AG04450 (cell line): ENCODE results near the gene SLPI. TPM values are rescaled to one million over a fixed set of nuclear protein-coding genes. Genes with fewer than 3 reads are reported as not detected.

Experiments used
- CTCF ChIA-PET: fragments of 300-600, 350-600 bp; formaldehyde crosslinking; extraction: SDS; loops from one replicate; lab custom pipeline; 2022; ENCODE audit warnings: antibody characterized with exemption, inconsistent platforms; lab: Charles Lee
- POLR2A ChIA-PET: fragments of 350-600 bp; formaldehyde crosslinking; extraction: SDS; loops from one replicate; lab custom pipeline; 2021; ENCODE audit warnings: antibody characterized with exemption, inconsistent platforms; lab: Yijun Ruan, JAX
- DNase-seq: peaks from one replicate; pipeline ENCODE4 v3.0.0-alpha.2; 2011; ENCODE audit warnings: low read depth, low spot score
- H3K27ac ChIP-seq: one replicate; pipeline ENCODE4 v1.5.1; 2012; ENCODE audit warnings: low read depth, low read length, control low read depth
- H3K27me3 ChIP-seq: one replicate; pipeline ENCODE4 v1.6.0; 2012; ENCODE audit warnings: low read length; ENCODE audit not compliant: control insufficient read depth, insufficient read depth
- H3K4me3 ChIP-seq: 2 replicates; pipeline ENCODE4 v1.5.1; 2011; ENCODE audit warnings: mild to moderate bottlenecking, low read depth, low read length, control low read depth
- H3K9me3 ChIP-seq: 2 replicates; pipeline ENCODE4 v1.5.1; 2012; ENCODE audit warnings: low read length; ENCODE audit not compliant: control insufficient read depth, insufficient read depth
- polyA plus RNA-seq: library from polyadenylated mRNA; depleted of rRNA; stranded (reverse); fragments of >200 nt; gene quantifications from 2 replicates; pipeline ENCODE4 v1.2.3, GENCODE V29; 2011
- TF ChIP-seq, protein P1 (sequence below): IDR thresholded peaks from 2 replicates; pipeline ENCODE4 v1.5.1; 2011; ENCODE audit warnings: low read depth, low read length, control low read depth, inconsistent platforms

SLPI gene
- polyA plus RNA-seq, 1 experiment, result not detected

DNA sequence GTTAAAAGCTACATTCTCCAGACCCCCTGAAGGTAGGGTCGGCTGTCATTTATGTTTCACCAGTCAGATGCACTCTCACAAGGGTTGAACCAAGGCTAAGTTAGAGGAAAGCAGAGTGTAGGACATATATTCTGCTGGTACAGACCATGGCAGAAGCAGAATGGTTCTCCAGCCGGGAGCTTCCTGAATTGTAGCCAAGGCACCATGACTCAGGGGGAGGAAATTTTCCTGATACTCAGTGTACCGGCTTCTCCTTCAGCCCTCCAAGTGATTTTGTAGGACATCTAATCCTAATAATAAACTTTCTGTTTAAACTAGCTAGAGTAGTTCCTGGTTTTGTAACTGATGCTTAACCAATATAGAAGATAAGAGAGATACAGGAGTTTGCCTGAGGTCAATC lies 14.2 kb upstream of the SLPI start:
- TF ChIP-seq, protein P1, sequence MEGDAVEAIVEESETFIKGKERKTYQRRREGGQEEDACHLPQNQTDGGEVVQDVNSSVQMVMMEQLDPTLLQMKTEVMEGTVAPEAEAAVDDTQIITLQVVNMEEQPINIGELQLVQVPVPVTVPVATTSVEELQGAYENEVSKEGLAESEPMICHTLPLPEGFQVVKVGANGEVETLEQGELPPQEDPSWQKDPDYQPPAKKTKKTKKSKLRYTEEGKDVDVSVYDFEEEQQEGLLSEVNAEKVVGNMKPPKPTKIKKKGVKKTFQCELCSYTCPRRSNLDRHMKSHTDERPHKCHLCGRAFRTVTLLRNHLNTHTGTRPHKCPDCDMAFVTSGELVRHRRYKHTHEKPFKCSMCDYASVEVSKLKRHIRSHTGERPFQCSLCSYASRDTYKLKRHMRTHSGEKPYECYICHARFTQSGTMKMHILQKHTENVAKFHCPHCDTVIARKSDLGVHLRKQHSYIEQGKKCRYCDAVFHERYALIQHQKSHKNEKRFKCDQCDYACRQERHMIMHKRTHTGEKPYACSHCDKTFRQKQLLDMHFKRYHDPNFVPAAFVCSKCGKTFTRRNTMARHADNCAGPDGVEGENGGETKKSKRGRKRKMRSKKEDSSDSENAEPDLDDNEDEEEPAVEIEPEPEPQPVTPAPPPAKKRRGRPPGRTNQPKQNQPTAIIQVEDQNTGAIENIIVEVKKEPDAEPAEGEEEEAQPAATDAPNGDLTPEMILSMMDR, result no peak
- H3K27ac ChIP-seq, result no peak overlapping the region
- no peaks in the 10 kb centered on the region for H3K9me3 ChIP-seq
- H3K27me3 ChIP-seq, result peaks cover 8% of the 10 kb centered on the region
- no peak for DNase-seq
- CTCF ChIA-PET, result interaction anchor here (0.5 to 2.2 kb wide), 4 partner anchors 22 to 1413 kb away, joined by 3 to 7 read pairs (median 4); no protein-coding TSS in a partner anchor
- H3K4me3 ChIP-seq, result no peak overlapping the region
- POLR2A ChIA-PET, result no interaction called here

DNA sequence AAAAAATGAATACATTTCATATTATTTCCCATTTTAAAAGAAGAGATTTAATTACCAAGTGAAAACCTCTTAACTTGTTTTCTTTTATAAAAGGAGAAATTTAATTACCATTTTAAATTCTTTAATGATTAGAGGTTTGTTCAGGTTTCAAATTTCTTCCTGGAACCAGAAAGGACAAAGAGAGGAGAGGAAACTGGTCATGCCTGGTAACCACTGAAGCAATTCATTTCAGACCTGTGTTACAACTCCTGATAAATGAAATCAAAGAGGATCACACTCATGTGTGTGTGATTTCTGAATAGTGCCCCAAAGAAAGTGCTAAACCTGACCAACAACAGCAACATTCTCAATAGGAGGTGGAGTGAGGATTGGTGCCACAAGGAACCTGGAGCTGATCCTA lies 12.6 kb upstream of the SLPI start:
- CTCF ChIA-PET, result no interaction called here

DNA sequence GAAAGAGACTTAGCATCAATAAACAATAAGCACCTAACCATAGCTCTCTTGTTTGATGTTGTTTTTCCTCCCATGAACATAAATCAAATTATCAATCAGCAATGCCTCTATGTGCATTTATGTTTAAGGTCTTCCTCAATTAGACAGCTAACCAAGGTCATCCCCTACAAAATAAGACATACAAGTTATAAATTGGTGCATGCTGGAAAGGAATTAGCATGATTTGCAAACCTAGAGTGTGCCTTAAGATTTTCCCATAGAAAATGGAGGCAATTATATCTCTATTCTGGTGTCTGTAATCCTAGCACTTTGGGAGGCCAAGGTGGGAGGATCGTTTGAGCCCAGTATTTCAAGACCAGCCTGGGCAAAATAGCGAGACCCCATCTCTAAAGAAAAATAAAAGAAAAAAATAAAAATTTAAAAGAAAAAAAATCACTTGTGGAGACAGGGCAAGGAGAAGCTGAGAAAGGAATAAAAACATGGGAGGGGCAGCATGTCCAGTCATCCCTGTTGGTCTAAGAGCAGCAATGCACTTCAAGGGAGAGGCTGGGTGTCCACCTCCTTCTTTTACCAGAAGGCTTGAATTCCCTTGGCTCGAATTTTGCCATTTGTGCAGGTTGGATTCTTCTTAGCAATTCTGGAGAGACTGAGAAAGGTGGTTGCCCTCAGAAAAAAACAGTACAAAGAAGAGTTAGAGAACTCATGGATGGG lies 9.3 kb upstream of the SLPI start:
- Histone ChIP-seq H3K27ac (no peak overlapping the region), H3K9me3 (no peaks in the 10 kb centered on the region), H3K4me3 (no peak overlapping the region), H3K27me3 (peaks cover 8% of the 10 kb centered on the region)
- DNase-seq, result no peak
- ChIA-PET POLR2A (no interaction called here), CTCF (no interaction called here)
- TF ChIP-seq, protein P1, result no peak

More for the DNA sequence above, 12.6 kb upstream of the SLPI start:
- POLR2A ChIA-PET, result no interaction called here
- H3K4me3 ChIP-seq, result no peak overlapping the region
- peaks cover 6% of the 10 kb centered on the region for H3K27me3 ChIP-seq
- H3K9me3 ChIP-seq, result no peaks in the 10 kb centered on the region
- TF ChIP-seq, protein P1, result no peak
- no peak for DNase-seq
- no peak overlapping the region for H3K27ac ChIP-seq

DNA sequence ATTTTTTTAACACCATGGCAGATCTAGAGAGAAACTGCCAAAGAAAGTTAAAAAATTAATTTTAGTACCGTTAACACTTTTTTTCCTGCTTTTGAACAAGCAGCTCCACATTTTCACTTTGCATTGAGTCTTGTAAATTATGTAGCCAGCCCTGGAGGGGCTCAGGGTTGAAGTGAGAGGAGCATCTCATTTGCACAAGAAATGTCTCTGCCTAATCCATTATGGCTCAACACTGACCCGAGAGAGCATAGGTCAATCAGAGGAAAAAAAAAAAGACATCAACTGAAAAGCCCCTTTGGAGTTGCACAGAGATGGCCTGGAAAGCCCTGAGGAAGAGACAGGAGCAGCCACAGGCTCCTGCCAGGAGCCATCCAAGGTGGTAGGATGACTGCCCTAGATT lies 4.3 kb upstream of the SLPI start:
- ChIA-PET CTCF (no interaction called here), POLR2A (no interaction called here)
- H3K27me3 ChIP-seq, result peaks cover 10% of the 10 kb centered on the region
- TF ChIP-seq, protein P1, result no peak
- H3K27ac ChIP-seq, result no peak overlapping the region
- H3K9me3 ChIP-seq, result no peaks in the 10 kb centered on the region
- no peak overlapping the region for H3K4me3 ChIP-seq
- no peak for DNase-seq

DNA sequence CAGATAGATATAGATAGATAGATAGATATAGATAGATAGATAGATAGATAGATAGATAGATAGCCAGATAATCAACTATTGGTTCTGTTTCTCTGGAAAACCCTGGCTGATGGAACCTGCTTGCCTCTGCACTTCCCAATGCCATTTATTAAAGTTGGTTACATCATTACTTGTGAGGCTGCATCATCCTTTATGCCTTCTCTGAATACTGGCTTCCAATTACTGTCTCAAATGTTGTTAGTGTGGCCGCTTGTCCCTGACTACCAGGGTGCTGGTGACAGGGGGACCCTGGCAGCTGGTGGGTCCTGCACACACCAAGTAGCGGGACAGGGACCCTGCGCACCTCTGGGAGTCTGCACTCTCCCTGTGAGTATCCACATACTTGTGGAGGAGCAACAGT lies 3.9 kb upstream of the SLPI start:
- no peak for DNase-seq
- H3K4me3 ChIP-seq, result no peak overlapping the region
- TF ChIP-seq, protein P1, result no peak
- POLR2A ChIA-PET, result no interaction called here
- CTCF ChIA-PET, result no interaction called here
- no peak overlapping the region for H3K27ac ChIP-seq
- no peaks in the 10 kb centered on the region for H3K9me3 ChIP-seq
- peaks cover 10% of the 10 kb centered on the region for H3K27me3 ChIP-seq
